Epithelial cell of esophagus (primary cell): ENCODE data around the gene CACNA2D1.

Experiments used
- DNase-seq: peaks from one replicate; pipeline ENCODE4 v3.0.0; 2010; ENCODE audit warnings: low read depth
- H3K4me3 ChIP-seq: 2 replicates; pipeline ENCODE4 v1.5.1; 2011; ENCODE audit warnings: mild to moderate bottlenecking, low read length, control low read depth
- CTCF ChIP-seq: IDR thresholded peaks from 2 replicates; pipeline ENCODE4 v1.5.1; 2011; ENCODE audit warnings: low read depth, mild to moderate bottlenecking, low read length, control low read depth, inconsistent platforms; ENCODE audit not compliant: insufficient read depth; ENCODE audit errors: missing control alignments

CACNA2D1 gene

GRCh38 chr7:82249979-82250378 lies 193.6 kb downstream of the CACNA2D1 start:
- no peak for TF ChIP-seq CTCF
- H3K4me3 ChIP-seq, result no peak overlapping the region
- DNase-seq, result peak; percentile 5

GRCh38 chr7:82247814-82248433 lies 195.7 kb downstream of the CACNA2D1 start:
- peak; percentile 29 for DNase-seq
- TF ChIP-seq CTCF, result peak; percentile 74
- no peak overlapping the region for H3K4me3 ChIP-seq

GRCh38 chr7:82244947-82245517 lies 198.5 kb downstream of the CACNA2D1 start:
- no peak for TF ChIP-seq CTCF
- no peak for DNase-seq
- H3K4me3 ChIP-seq, result no peak overlapping the region

- TF ChIP-seq CTCF, result no peak
- no peak for DNase-seq
- no peak overlapping the region for H3K4me3 ChIP-seq
Measured at GRCh38 chr7:82241356-82241755, 202.2 kb downstream of the CACNA2D1 start.

GRCh38 chr7:82235713-82236112 lies 207.9 kb downstream of the CACNA2D1 start:
- no peak overlapping the region for H3K4me3 ChIP-seq
- DNase-seq, result peak; percentile 42
- TF ChIP-seq CTCF, result no peak

- peak; percentile 50 for DNase-seq
- peak; percentile 55 for TF ChIP-seq CTCF
- no peak overlapping the region for H3K4me3 ChIP-seq
Measured at GRCh38 chr7:82234457-82235049, 209.0 kb downstream of the CACNA2D1 start.
